ENCODE data around the gene KCNJ6. TPM values are rescaled to one million over a fixed set of nuclear protein-coding genes. Genes with fewer than 3 reads are reported as not detected.

Gene KCNJ6
- total RNA-seq, 1 experiment from 2014 or later = not detected

DNA sequence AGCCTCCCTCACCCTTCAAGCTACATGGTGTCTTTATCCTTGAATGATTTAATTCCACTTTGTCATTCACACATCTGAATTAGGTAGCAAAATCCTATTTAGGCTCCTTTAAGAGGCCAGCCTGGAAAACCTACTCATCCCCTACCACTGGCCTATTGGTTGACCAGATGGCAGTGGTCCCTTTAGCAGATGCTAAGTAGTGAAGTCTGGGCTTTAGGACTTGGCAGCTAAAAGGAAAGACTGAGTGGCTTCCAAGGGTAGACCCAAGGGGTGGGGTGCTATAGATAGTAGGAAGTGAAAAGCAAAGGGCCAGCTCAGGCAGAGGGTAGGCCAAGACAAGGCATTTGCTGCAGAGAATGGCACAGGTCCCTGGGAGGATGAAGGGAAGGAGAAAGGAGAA lies 46.6 kb downstream of the KCNJ6 start:
- Mint-ChIP-seq H3K36me3 (ENCODE audit: insufficient read depth, unreplicated experiment) (no peaks in the 10 kb centered on the region), H3K4me1 (ENCODE audit: low read depth, unreplicated experiment) (no peaks in the 10 kb centered on the region), H3K4me3 (ENCODE audit: unreplicated experiment) (no peak overlapping the region), H3K27me3 (ENCODE audit: insufficient read depth, unreplicated experiment) (peaks cover 11% of the 10 kb centered on the region), H3K9me3 (ENCODE audit: unreplicated experiment) (no peaks in the 10 kb centered on the region), H3K27ac (ENCODE audit: unreplicated experiment) (no peak overlapping the region)
- Histone ChIP-seq H3K4me3 (ENCODE audit: low read depth, low read length) (no peak overlapping the region), H3K27me3 (replicated peaks; ENCODE audit: control insufficient read depth, insufficient read depth, low read length) (no peaks in the 10 kb centered on the region), H3K9me3 (no peaks in the 10 kb centered on the region), H3K4me1 (no peaks in the 10 kb centered on the region), H3K36me3 (ENCODE audit: control insufficient read depth, insufficient read depth, low read length) (no peaks in the 10 kb centered on the region)
- TF ChIP-seq, protein P1, sequence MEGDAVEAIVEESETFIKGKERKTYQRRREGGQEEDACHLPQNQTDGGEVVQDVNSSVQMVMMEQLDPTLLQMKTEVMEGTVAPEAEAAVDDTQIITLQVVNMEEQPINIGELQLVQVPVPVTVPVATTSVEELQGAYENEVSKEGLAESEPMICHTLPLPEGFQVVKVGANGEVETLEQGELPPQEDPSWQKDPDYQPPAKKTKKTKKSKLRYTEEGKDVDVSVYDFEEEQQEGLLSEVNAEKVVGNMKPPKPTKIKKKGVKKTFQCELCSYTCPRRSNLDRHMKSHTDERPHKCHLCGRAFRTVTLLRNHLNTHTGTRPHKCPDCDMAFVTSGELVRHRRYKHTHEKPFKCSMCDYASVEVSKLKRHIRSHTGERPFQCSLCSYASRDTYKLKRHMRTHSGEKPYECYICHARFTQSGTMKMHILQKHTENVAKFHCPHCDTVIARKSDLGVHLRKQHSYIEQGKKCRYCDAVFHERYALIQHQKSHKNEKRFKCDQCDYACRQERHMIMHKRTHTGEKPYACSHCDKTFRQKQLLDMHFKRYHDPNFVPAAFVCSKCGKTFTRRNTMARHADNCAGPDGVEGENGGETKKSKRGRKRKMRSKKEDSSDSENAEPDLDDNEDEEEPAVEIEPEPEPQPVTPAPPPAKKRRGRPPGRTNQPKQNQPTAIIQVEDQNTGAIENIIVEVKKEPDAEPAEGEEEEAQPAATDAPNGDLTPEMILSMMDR (IDR thresholded peaks at IDR 0.05; ENCODE audit: insufficient read depth in 1 of 2, low read depth in 1 of 2, low read length in 1 of 2, severe bottlenecking in 1 of 2, unreplicated experiment in 1 of 2) = no peak
- intact Hi-C loops (cut with micrococcal nuclease; ENCODE audit: unreplicated experiment) = loop anchor here (5.0 kb wide), 1 partner anchor 157 kb away; no protein-coding TSS in a partner anchor
- no TSS peak for BruUV-seq (replicated peaks)
- POLR2A ChIA-PET = no interaction called here
- CTCF ChIA-PET = no interaction called here
- DNase-seq = no peak

DNA sequence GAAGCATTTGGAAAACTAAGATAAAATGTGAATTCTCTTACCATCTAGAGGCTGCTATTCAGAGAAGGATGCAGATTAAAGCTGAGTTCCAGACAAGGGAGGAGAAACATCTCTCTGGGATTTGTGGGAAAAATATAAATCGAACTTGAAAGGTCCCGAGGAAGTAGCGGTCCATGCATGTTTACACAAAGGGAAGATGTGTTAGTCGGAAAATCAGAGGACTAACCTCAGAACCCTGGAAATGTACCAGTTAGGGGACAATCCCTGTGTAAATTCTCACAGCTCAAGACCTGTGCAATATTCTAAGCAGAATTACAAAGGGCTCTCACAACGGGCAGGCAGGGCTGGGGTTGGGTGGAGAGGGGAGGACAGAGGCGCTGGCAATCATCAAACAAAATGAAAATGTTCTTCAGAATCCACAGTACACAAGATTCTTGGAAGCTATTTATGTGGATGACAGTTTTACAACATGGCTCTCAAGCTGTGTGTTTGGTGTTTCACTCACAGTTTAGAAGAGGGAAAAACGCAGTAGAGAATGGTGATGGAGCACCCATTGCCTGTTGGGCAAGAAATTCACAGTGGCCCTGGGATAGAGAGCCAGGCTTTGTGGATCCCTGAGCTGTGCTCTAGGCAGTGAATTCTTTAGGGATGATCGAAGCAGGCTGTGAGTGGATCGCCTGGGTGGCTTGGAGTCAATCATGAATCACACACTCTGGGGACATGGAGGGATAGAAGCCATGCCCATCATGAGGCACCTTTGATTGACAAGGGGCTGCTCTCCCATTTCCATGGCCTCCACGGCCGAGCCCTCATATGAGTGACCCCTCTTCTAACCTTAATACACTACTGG lies 47.6 kb downstream of the KCNJ6 start:
- BruUV-seq (replicated peaks) = no TSS peak
- Mint-ChIP-seq H3K27me3 (ENCODE audit: insufficient read depth, unreplicated experiment) (peaks cover 11% of the 10 kb centered on the region), H3K9me3 (ENCODE audit: unreplicated experiment) (no peaks in the 10 kb centered on the region), H3K4me3 (ENCODE audit: unreplicated experiment) (no peak overlapping the region), H3K27ac (ENCODE audit: unreplicated experiment) (no peak overlapping the region), H3K36me3 (ENCODE audit: insufficient read depth, unreplicated experiment) (no peaks in the 10 kb centered on the region), H3K4me1 (ENCODE audit: low read depth, unreplicated experiment) (no peaks in the 10 kb centered on the region)
- Histone ChIP-seq H3K9me3 (no peaks in the 10 kb centered on the region), H3K36me3 (ENCODE audit: control insufficient read depth, insufficient read depth, low read length) (no peaks in the 10 kb centered on the region), H3K27me3 (replicated peaks; ENCODE audit: control insufficient read depth, insufficient read depth, low read length) (no peaks in the 10 kb centered on the region), H3K4me1 (no peaks in the 10 kb centered on the region), H3K4me3 (ENCODE audit: low read depth, low read length) (no peak overlapping the region)
- TF ChIP-seq, protein P1 (IDR thresholded peaks at IDR 0.05; ENCODE audit: insufficient read depth in 1 of 2, low read depth in 1 of 2, low read length in 1 of 2, severe bottlenecking in 1 of 2, unreplicated experiment in 1 of 2) = no peak
- ChIA-PET CTCF (no interaction called here), POLR2A (no interaction called here)
- no peak for DNase-seq
- intact Hi-C loops (cut with micrococcal nuclease; ENCODE audit: unreplicated experiment) = no loop called here

DNA sequence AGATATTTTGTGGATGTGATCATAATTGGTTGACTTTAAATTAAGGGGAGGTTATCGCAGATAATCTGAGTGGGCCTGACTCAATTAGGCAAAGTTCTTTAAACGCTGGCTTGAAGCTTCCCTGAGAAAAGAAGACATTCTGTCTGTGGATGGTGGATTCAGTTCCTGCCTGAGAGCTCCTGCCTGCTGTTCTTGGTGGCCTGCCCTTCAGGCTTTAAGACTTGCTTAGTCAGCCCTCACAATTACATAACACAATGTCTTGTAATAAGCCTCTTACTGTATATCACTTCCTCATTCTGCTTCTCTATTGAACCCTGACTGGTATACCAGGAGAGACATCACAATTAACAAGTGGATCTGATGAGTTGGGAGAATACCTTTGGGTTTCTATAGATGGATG lies 50.2 kb downstream of the KCNJ6 start:
- Histone ChIP-seq H3K9me3 (no peaks in the 10 kb centered on the region), H3K27me3 (replicated peaks; ENCODE audit: control insufficient read depth, insufficient read depth, low read length) (no peaks in the 10 kb centered on the region), H3K4me3 (ENCODE audit: low read depth, low read length) (no peak overlapping the region), H3K4me1 (no peaks in the 10 kb centered on the region), H3K36me3 (ENCODE audit: control insufficient read depth, insufficient read depth, low read length) (no peaks in the 10 kb centered on the region)
- Mint-ChIP-seq H3K36me3 (ENCODE audit: insufficient read depth, unreplicated experiment) (no peaks in the 10 kb centered on the region), H3K27me3 (ENCODE audit: insufficient read depth, unreplicated experiment) (peaks cover 14% of the 10 kb centered on the region), H3K4me3 (ENCODE audit: unreplicated experiment) (no peak overlapping the region), H3K9me3 (ENCODE audit: unreplicated experiment) (no peaks in the 10 kb centered on the region), H3K4me1 (ENCODE audit: low read depth, unreplicated experiment) (no peaks in the 10 kb centered on the region), H3K27ac (ENCODE audit: unreplicated experiment) (no peak overlapping the region)
- intact Hi-C loops (cut with micrococcal nuclease; ENCODE audit: unreplicated experiment) = no loop called here
- TF ChIP-seq, protein P1 (IDR thresholded peaks at IDR 0.05; ENCODE audit: insufficient read depth in 1 of 2, low read depth in 1 of 2, low read length in 1 of 2, severe bottlenecking in 1 of 2, unreplicated experiment in 1 of 2) = no peak
- BruUV-seq (replicated peaks) = no TSS peak
- DNase-seq = no peak
- CTCF ChIA-PET = no interaction called here
- POLR2A ChIA-PET = no interaction called here

All from Caco-2 (cell line).